Erythroblast (primary cell): ENCODE results near the gene ATP2B1.

ENCODE experiments used
- GATA1 ChIP-seq: IDR thresholded peaks from 2 replicates; pipeline ENCODE4 v1.6.1; 2011; ENCODE audit warnings: low read depth, mild to moderate bottlenecking, control low read depth, low read length, moderate library complexity
- POLR2A ChIP-seq: IDR thresholded peaks from 2 replicates; pipeline ENCODE4 v1.6.1; 2011; ENCODE audit warnings: mild to moderate bottlenecking, low read length

- TF ChIP-seq POLR2A (no peak), GATA1 (no peak)
Observed at GRCh38 chr12:89674326-89674942, 34.2 kb downstream of the ATP2B1 start.
